Globus pallidus (tissue), 1 donor: ENCODE data around the gene MTMR10.
A peak's percentile ranks its signal among the peaks of the same experiment; 100 is the strongest.

Experiments used
- DNase-seq: peaks from one replicate; pipeline ENCODE4 v3.0.0-alpha.2; 2015; ENCODE audit warnings: low spot score

The MTMR10 gene

GRCh38 chr15:30991255-30992235, at the start of gene MTMR10:
TSS of gene MTMR10 (minus strand) at chr15:30991628. CDS start at chr15:30991506, 122 bp downstream.
- peak; percentile 77 for DNase-seq

GRCh38 chr15:31040611-31041010, 49.2 kb upstream of the MTMR10 start:
- no peak for DNase-seq

- no peak for DNase-seq
These were observed 48.5 kb upstream of the MTMR10 start for GRCh38 chr15:31039961-31040360.

- no peak for DNase-seq
These were observed 46.5 kb upstream of the MTMR10 start for GRCh38 chr15:31037731-31038477.

- no peak for DNase-seq
These were observed 45.4 kb upstream of the MTMR10 start for GRCh38 chr15:31036783-31037182.

- DNase-seq = no peak
These were observed 44.2 kb upstream of the MTMR10 start for GRCh38 chr15:31035610-31036009.

GRCh38 chr15:31034152-31034551, 42.7 kb upstream of the MTMR10 start:
- DNase-seq = no peak

GRCh38 chr15:31032961-31033371, 41.5 kb upstream of the MTMR10 start:
- DNase-seq = no peak

GRCh38 chr15:31031471-31032067, 40.1 kb upstream of the MTMR10 start:
- DNase-seq = no peak

GRCh38 chr15:31027910-31028578, 36.6 kb upstream of the MTMR10 start:
- DNase-seq = no peak

- DNase-seq = no peak
These were observed 34.6 kb upstream of the MTMR10 start for GRCh38 chr15:31025996-31026395.

GRCh38 chr15:31024979-31025378, 33.6 kb upstream of the MTMR10 start:
- DNase-seq = no peak

- no peak for DNase-seq
These were observed 32.9 kb upstream of the MTMR10 start for GRCh38 chr15:31024330-31024729.

GRCh38 chr15:31023841-31024240, 32.4 kb upstream of the MTMR10 start:
- DNase-seq = no peak

- no peak for DNase-seq
These were observed 29.7 kb upstream of the MTMR10 start for GRCh38 chr15:31021067-31021665.

GRCh38 chr15:31020542-31020941, 29.1 kb upstream of the MTMR10 start:
- DNase-seq = no peak

GRCh38 chr15:31019986-31020385, 28.6 kb upstream of the MTMR10 start:
- no peak for DNase-seq

- no peak for DNase-seq
These were observed 25.9 kb upstream of the MTMR10 start for GRCh38 chr15:31017311-31017710.

- no peak for DNase-seq
These were observed 25.1 kb upstream of the MTMR10 start for GRCh38 chr15:31016446-31016915.

- no peak for DNase-seq
These were observed 23.1 kb upstream of the MTMR10 start for GRCh38 chr15:31014608-31014925.

- no peak for DNase-seq
These were observed 22.6 kb upstream of the MTMR10 start for GRCh38 chr15:31013863-31014607.
